Renal pelvis (tissue), 4 donors: ENCODE measurements around the gene AK9. TPM values are rescaled to one million over a fixed set of nuclear protein-coding genes. Genes with fewer than 3 reads are reported as not detected.

Experiments used
- DNase-seq: peaks from one replicate; pipeline ENCODE4 v3.0.0-alpha.2; 2013
- polyA plus RNA-seq, 3 donors: library from polyadenylated mRNA; unstranded; fragments of 120-200 nt; gene quantifications; one replicate each; pipeline ENCODE4 v1.2.1, GENCODE V29; 2013; ENCODE audit not compliant: insufficient read length in 3 of 3

Gene AK9
- polyA plus RNA-seq, 3 donors = 11.4 to 15.3 (median 12.3) TPM

- DNase-seq = no peak
Measured at GRCh38 chr6:109445382-109445781, 245.6 kb downstream of the AK9 start.

- no peak for DNase-seq
Measured at GRCh38 chr6:109443425-109443950, 247.5 kb downstream of the AK9 start.

Other genes with a start within 250 kb of the AK9 start
- gene MICAL1, start 235.4 kb downstream of the AK9 start, polyA plus RNA-seq = 10 to 100 TPM; 25.8 to 32.5 (median 32.4) TPM
- 10 to 100 TPM; 12.4 to 17.4 (median 14.8) TPM for gene ZBTB24, start 208.0 kb downstream of the AK9 start, polyA plus RNA-seq
- gene FIG4, start 94 bp upstream of the AK9 start, polyA plus RNA-seq = 10 to 100 TPM; 22.8 to 27.0 (median 24.0) TPM